Transverse colon (tissue), 3 donors: ENCODE measurements around the gene AURKAIP1.

Source experiments
- POLR2A ChIP-seq: fragments of 450-650 bp; IDR thresholded peaks from one replicate; pipeline ENCODE4 v1.6.1; 2016; ENCODE audit warnings: antibody characterized with exemption, mild to moderate bottlenecking, moderate library complexity
- TF ChIP-seq, protein P1 (sequence below), 5 experiments: fragments of 200-600 bp in 3 of 5; fragments of 450-650 bp in 2 of 5; sonication (generic) in 3 of 5; IDR thresholded peaks; 1 replicate in 2 of 5; 2 replicates in 3 of 5; pipeline ENCODE4 v1.5.1; 2016 to 2017; ENCODE audit warnings: antibody characterized with exemption in 5 of 5, inconsistent platforms in 3 of 5, mild to moderate bottlenecking in 2 of 5, moderate library complexity in 1 of 5

DNA sequence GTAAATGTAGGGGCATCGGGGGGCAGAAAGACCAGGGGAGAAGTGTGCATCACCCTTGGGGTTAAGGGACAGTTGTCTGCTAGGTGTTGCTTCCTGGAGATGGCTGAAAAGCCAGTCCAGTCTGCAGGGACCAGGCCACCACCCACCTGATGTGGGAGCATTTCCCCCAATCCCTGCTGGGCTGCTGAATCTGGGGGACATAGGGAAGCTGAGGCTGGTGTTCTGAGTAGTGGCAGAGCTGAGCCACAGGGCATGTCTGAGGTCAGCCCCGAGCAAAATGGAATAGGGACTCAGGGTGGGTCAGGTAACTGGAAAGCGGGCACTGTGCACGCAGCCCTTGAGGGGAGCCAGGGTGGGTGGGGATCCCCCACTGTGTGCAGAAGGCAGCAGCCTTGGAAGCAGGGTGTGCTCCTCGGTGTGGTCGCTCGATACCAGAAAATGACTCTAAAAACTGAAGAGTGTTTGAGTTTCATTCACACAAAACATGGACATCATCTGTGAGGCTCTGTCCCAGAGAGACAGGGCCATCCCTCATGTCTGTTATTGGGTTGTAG lies 26.5 kb upstream of the AURKAIP1 start:
- TF ChIP-seq, protein P1, sequence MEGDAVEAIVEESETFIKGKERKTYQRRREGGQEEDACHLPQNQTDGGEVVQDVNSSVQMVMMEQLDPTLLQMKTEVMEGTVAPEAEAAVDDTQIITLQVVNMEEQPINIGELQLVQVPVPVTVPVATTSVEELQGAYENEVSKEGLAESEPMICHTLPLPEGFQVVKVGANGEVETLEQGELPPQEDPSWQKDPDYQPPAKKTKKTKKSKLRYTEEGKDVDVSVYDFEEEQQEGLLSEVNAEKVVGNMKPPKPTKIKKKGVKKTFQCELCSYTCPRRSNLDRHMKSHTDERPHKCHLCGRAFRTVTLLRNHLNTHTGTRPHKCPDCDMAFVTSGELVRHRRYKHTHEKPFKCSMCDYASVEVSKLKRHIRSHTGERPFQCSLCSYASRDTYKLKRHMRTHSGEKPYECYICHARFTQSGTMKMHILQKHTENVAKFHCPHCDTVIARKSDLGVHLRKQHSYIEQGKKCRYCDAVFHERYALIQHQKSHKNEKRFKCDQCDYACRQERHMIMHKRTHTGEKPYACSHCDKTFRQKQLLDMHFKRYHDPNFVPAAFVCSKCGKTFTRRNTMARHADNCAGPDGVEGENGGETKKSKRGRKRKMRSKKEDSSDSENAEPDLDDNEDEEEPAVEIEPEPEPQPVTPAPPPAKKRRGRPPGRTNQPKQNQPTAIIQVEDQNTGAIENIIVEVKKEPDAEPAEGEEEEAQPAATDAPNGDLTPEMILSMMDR (IDR thresholded peaks at IDR 0.05), result no peak
- no peak for TF ChIP-seq POLR2A
